Central memory CD8-positive, alpha-beta T cell (primary cell): ENCODE measurements around the gene PCAT7.
"Not testable (repeated sequence)": the region's sequence is repeated elsewhere in the genome, so short reads cannot be mapped to it uniquely, and the experiment has no call there.

Source experiments
- ATAC-seq: fragments of 150-1000 bp; cut with Tn5 transposase; replicated peaks from 2 replicates; pipeline ENCODE4 v1.10.0; 2022; ENCODE audit warnings: mild to moderate bottlenecking, moderate FRiP score, moderate number of reproducible peaks; ENCODE audit not compliant: poor library complexity, severe bottlenecking; ENCODE audit errors: extremely low read depth
- DNase-seq, 2 donors: peaks; one replicate each; pipeline ENCODE4 v3.0.0; 2021; ENCODE audit warnings: low spot score in 2 of 2
- H3K27ac Mint-ChIP-seq: one replicate; pipeline ENCODE4 v1.8.0; 2022; ENCODE audit warnings: low read depth, mild to moderate bottlenecking, moderate library complexity, mixed read lengths
- H3K27me3 Mint-ChIP-seq: one replicate; pipeline ENCODE4 v1.8.0; 2022; ENCODE audit warnings: mixed read lengths
- H3K36me3 Mint-ChIP-seq: one replicate; pipeline ENCODE4 v1.8.0; 2022; ENCODE audit warnings: mild to moderate bottlenecking, moderate library complexity, mixed read lengths; ENCODE audit not compliant: insufficient read depth
- H3K4me1 Mint-ChIP-seq: one replicate; pipeline ENCODE4 v1.8.0; 2022; ENCODE audit warnings: mixed read lengths
- H3K4me3 Mint-ChIP-seq: one replicate; pipeline ENCODE4 v1.8.0; 2022; ENCODE audit warnings: mild to moderate bottlenecking, moderate library complexity, mixed read lengths
- H3K9me3 Mint-ChIP-seq: one replicate; pipeline ENCODE4 v1.8.0; 2022; ENCODE audit warnings: mixed read lengths

Gene PCAT7

GRCh38 chr9:94533601-94534000 is 21.3 kb upstream of the PCAT7 start:
- no peak overlapping the region for H3K4me3 Mint-ChIP-seq
- no peaks in the 10 kb centered on the region for H3K9me3 Mint-ChIP-seq
- peaks cover 45% of the 10 kb centered on the region for H3K27me3 Mint-ChIP-seq
- no peak overlapping the region for H3K27ac Mint-ChIP-seq
- ATAC-seq (no peak), DNase-seq (no peak)
- no peaks in the 10 kb centered on the region for H3K4me1 Mint-ChIP-seq
- H3K36me3 Mint-ChIP-seq, result no peaks in the 10 kb centered on the region

DNA sequence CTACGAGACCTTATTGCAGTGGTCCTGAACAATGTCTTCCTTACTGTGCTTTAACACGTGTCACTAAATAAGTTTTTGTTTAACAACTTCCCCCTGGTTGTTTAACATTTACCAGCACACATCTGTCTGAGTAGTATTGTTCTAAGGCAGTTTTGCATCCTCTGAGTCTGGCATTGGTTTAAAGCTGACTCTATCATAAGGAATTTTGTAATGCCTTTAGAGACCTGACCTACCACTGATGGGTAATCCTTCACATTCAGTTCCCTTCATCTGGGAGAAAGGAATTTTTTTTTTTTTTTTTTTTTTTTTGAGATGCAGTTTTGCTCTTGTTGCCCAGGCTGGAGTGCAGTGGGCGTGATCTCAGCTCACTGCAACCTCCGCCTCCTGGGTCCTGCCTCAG is 20.0 kb upstream of the PCAT7 start:
- no peak overlapping the region for H3K4me3 Mint-ChIP-seq
- no peaks in the 10 kb centered on the region for H3K4me1 Mint-ChIP-seq

DNA sequence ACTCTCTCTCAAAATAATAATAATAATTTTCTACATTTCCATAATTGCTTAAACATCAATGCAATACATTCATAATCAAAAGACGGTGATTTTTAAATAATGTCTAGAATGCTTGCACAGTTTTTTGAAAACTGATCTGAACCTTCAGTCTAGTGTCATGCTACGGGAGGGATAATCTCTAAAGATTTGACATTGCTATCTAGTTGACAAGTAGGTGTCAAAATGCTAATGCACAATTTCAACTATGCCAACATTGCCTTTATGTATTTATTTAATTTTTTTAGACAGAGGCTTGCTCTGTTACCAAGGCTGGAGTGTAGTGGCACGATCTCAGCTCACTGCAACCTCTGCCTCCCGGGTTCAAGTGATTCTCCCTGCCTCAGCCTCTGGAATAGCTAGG is 16.0 kb upstream of the PCAT7 start:
- Mint-ChIP-seq H3K36me3 (no peaks in the 10 kb centered on the region), H3K27me3 (peaks cover 59% of the 10 kb centered on the region), H3K9me3 (no peaks in the 10 kb centered on the region), H3K4me1 (no peaks in the 10 kb centered on the region), H3K4me3 (no peak overlapping the region), H3K27ac (no peak overlapping the region)
- DNase-seq (no peak), ATAC-seq (no peak)

More for the DNA sequence above, 20.0 kb upstream of the PCAT7 start:
- no peak for DNase-seq
- Mint-ChIP-seq H3K36me3 (no peaks in the 10 kb centered on the region), H3K27ac (no peak overlapping the region), H3K27me3 (peaks cover 51% of the 10 kb centered on the region), H3K9me3 (no peaks in the 10 kb centered on the region)
- ATAC-seq, result no peak

DNA sequence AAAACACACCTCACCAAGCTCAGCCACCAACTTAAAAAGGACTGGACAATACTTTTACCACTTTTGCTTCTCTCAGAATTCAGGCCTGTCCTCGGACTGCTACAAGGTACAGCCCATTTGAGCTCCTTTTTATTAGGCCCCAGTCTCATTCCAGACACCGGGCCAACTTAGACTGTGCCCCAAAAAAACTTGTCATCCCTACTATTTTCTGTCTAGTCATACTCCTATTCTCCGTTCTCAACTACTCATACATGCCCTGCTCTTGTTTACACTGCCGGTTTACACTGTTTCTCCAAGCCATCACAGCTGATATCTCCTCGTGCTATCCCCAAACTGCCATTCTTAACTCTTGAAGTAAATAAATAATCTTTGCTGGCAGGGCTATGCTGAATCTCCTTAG is 10.5 kb upstream of the PCAT7 start:
- H3K27ac Mint-ChIP-seq, result not testable (repeated sequence)

DNA sequence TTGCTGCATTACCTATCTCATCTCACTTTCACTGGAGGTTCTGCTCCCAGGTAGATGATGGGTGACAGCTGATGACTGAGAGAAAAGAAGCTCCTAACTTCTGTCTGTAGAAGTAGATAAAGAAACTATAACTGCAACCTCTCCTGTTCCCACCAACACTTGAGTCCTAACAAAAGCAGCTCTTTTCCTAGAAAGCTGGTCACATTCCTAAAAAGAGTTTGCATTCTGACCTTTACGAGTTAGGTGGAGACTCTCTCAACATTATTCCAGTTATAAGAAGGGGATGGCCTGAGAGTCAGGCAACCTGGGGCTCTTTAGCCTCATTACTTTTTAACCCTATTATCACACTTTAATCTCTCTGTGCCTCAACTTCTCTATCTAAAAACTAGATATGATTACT is 8.9 kb upstream of the PCAT7 start:
- DNase-seq (no peak), ATAC-seq (no peak)
- no peak overlapping the region for H3K4me3 Mint-ChIP-seq
- H3K9me3 Mint-ChIP-seq, result no peaks in the 10 kb centered on the region
- H3K4me1 Mint-ChIP-seq, result no peaks in the 10 kb centered on the region
- H3K36me3 Mint-ChIP-seq, result no peaks in the 10 kb centered on the region
- H3K27ac Mint-ChIP-seq, result no peak overlapping the region
- peaks cover 75% of the 10 kb centered on the region for H3K27me3 Mint-ChIP-seq

More for the DNA sequence above, 10.5 kb upstream of the PCAT7 start:
- H3K4me1 Mint-ChIP-seq, H3K9me3 Mint-ChIP-seq, H3K36me3 Mint-ChIP-seq, DNase-seq, H3K4me3 Mint-ChIP-seq, ATAC-seq: not testable (repeated sequence)
- peaks cover 75% of the 10 kb centered on the region for H3K27me3 Mint-ChIP-seq

GRCh38 chr9:94553029-94553938 is 1.6 kb upstream of the PCAT7 start:
- ATAC-seq (no peak), DNase-seq (no peak)
- Mint-ChIP-seq H3K27ac (no peak overlapping the region), H3K9me3 (no peaks in the 10 kb centered on the region), H3K27me3 (peaks cover 44% of the 10 kb centered on the region), H3K4me3 (no peak overlapping the region), H3K4me1 (no peaks in the 10 kb centered on the region), H3K36me3 (no peaks in the 10 kb centered on the region)

DNA sequence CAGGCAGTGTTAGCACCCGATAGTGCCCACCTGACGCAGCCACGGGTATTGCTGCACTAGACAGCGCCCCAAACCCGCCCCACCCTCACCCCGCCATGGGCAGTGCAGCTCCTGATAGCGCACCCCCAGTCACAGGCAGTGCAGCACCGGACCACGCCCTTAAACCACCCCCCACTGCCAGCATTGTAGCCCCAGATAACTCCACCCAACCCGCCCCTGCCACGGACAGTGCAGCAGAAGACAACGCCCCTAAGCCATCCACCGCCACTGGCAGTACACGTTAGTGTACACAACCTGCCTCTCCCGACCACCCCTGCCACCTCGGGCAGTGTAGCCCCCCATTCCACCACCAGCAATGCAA is 825 bp upstream of the PCAT7 start:
- DNase-seq (no peak), ATAC-seq (no peak)
- Mint-ChIP-seq H3K27me3 (peaks cover 42% of the 10 kb centered on the region), H3K27ac (no peak overlapping the region), H3K9me3 (no peaks in the 10 kb centered on the region), H3K4me1 (no peaks in the 10 kb centered on the region), H3K36me3 (no peaks in the 10 kb centered on the region), H3K4me3 (no peak overlapping the region)

DNA sequence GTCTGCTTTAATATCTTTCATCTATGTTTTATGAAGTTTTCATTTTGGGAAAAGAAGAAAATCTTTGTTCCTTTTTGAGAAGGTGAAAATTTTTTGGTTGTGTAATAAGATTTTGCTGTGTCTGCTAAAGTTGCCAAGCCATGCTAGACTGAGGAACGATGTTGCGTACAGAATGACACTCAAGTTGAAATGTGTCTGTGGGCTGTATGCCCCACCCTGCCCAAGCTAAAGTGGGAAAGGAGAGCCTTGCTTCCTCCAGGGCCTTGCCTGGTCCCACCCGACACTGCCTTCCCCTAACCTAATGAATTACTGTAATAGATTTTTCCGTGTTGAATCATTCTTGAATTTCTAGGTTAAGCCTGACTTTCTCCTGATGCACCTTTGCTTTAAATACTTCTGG is 2.5 kb downstream of the PCAT7 start:
- H3K27ac Mint-ChIP-seq, result no peak overlapping the region
- no peak overlapping the region for H3K4me3 Mint-ChIP-seq
- ATAC-seq, result no peak

DNA sequence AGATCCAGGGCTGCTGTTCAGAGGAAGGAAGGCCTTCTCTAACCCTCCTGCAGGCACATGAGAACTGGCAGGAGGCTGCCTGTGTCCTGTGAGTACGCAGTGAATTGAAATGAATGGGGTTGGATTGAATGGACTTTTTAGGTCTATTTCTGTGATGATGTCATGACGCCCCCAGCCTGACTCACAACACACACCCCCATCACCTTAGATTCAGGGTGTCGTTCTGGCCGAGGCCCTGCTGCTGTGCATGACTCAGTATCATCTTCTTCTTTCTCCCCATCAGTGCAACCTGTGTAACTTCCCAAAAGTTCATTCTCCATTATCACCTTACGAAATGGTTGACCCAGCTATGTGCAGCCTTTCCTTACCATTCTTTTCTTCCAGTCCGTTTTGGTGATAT is 5.4 kb downstream of the PCAT7 start:
- Mint-ChIP-seq H3K9me3 (no peaks in the 10 kb centered on the region), H3K36me3 (no peaks in the 10 kb centered on the region), H3K27me3 (peaks cover 20% of the 10 kb centered on the region), H3K4me1 (no peaks in the 10 kb centered on the region), H3K4me3 (no peak overlapping the region), H3K27ac (no peak overlapping the region)
- ATAC-seq, result no peak
- no peak for DNase-seq

More for the DNA sequence above, 2.5 kb downstream of the PCAT7 start:
- DNase-seq, result no peak
- no peaks in the 10 kb centered on the region for H3K36me3 Mint-ChIP-seq
- peaks cover 14% of the 10 kb centered on the region for H3K27me3 Mint-ChIP-seq
- H3K9me3 Mint-ChIP-seq, result no peaks in the 10 kb centered on the region
- no peaks in the 10 kb centered on the region for H3K4me1 Mint-ChIP-seq

GRCh38 chr9:94563548-94563947 is 8.7 kb downstream of the PCAT7 start:
- no peak for ATAC-seq
- Mint-ChIP-seq H3K9me3 (no peaks in the 10 kb centered on the region), H3K27me3 (peaks cover 29% of the 10 kb centered on the region), H3K4me3 (no peak overlapping the region), H3K36me3 (no peaks in the 10 kb centered on the region), H3K4me1 (no peaks in the 10 kb centered on the region), H3K27ac (no peak overlapping the region)
- DNase-seq, result no peak

- DNase-seq, H3K36me3 Mint-ChIP-seq, H3K4me1 Mint-ChIP-seq, H3K9me3 Mint-ChIP-seq, ATAC-seq, H3K27ac Mint-ChIP-seq, H3K4me3 Mint-ChIP-seq: not testable (repeated sequence)
- peaks cover 29% of the 10 kb centered on the region for H3K27me3 Mint-ChIP-seq
Observed at GRCh38 chr9:94564279-94564678, 9.4 kb downstream of the PCAT7 start.

- H3K27me3 Mint-ChIP-seq, result peaks cover 30% of the 10 kb centered on the region
- H3K4me3 Mint-ChIP-seq, result no peak overlapping the region
- H3K9me3 Mint-ChIP-seq, result no peaks in the 10 kb centered on the region
- no peak for ATAC-seq
- H3K4me1 Mint-ChIP-seq, result no peaks in the 10 kb centered on the region
- no peak overlapping the region for H3K27ac Mint-ChIP-seq
- no peaks in the 10 kb centered on the region for H3K36me3 Mint-ChIP-seq
- no peak for DNase-seq
Observed at GRCh38 chr9:94566550-94566949, 11.7 kb downstream of the PCAT7 start.

- Mint-ChIP-seq H3K27ac (no peak overlapping the region), H3K4me1 (no peaks in the 10 kb centered on the region), H3K9me3 (no peaks in the 10 kb centered on the region), H3K27me3 (peaks cover 36% of the 10 kb centered on the region), H3K4me3 (no peak overlapping the region), H3K36me3 (no peaks in the 10 kb centered on the region)
- ATAC-seq (no peak), DNase-seq (no peak)
Observed at GRCh38 chr9:94567271-94567670, 12.4 kb downstream of the PCAT7 start.
